NCI-H146 (cell line): ENCODE results near the gene PSENEN.
A peak's percentile ranks its signal among the peaks of the same experiment; 100 is the strongest.
"Not testable (repeated sequence)": the region's sequence is repeated elsewhere in the genome, so short reads cannot be mapped to it uniquely, and the experiment has no call there.

Experiments used
- DNase-seq: peaks from one replicate; lab custom pipeline; 2025; lab: John Stamatoyannopoulos, UW

PSENEN gene

GRCh38 chr19:35788205-35788960, 42.9 kb downstream of the PSENEN start:
- DNase-seq = no peak

- no peak for DNase-seq
These were observed 43.9 kb downstream of the PSENEN start for GRCh38 chr19:35789195-35789977.

GRCh38 chr19:35789978-35790944, 44.8 kb downstream of the PSENEN start:
- no peak for DNase-seq

GRCh38 chr19:35790981-35791813, 45.7 kb downstream of the PSENEN start:
- DNase-seq = peak; percentile 73

- DNase-seq = no peak
These were observed 46.4 kb downstream of the PSENEN start for GRCh38 chr19:35791814-35792279.

- no peak for DNase-seq
These were observed 46.9 kb downstream of the PSENEN start for GRCh38 chr19:35792312-35792711.

- no peak for DNase-seq
These were observed 47.4 kb downstream of the PSENEN start for GRCh38 chr19:35792888-35793287.

- DNase-seq = no peak
These were observed 48.1 kb downstream of the PSENEN start for GRCh38 chr19:35793381-35794165.

- DNase-seq = not testable (repeated sequence)
These were observed 50.1 kb downstream of the PSENEN start for GRCh38 chr19:35795564-35795963.
